ENCODE data around the gene ZNF324.

- TF ChIP-seq SRF (CRISPR knock-in tag; IDR thresholded peaks at IDR 0.05) (no peak), ZNF232 (CRISPR knock-in tag; IDR thresholded peaks at IDR 0.05) (no peak), CTCF (IDR thresholded peaks at IDR 0.05 in 2 of 3, conservative IDR thresholded peaks at IDR 0.05 in 1 of 3; ENCODE audit: insufficient read depth in 2 of 3, low read depth in 1 of 3, low read length in 3 of 3) (no peak), SP1 (CRISPR knock-in tag; IDR thresholded peaks at IDR 0.05) (no peak), GABPA (tag; conservative IDR thresholded peaks at IDR 0.05; ENCODE audit: low read depth) (no peak)
Observed at GRCh38 chr19:58479303-58479702, 12.4 kb downstream of the ZNF324 start.

All from K562 (cell line).